H1 (cell line): Measurements from ENCODE around the gene POLR1G. TPM values are rescaled to one million over a fixed set of nuclear protein-coding genes. Genes with fewer than 3 reads are reported as not detected.

Source experiments
- CTCF ChIA-PET: fragments of 300-600 bp; sonication (Branson Sonifier 250); formaldehyde crosslinking; loops from one replicate; lab custom pipeline; 2021; ENCODE audit not compliant: partially characterized antibody; lab: Charles Lee
- POLR2A ChIA-PET: fragments of 300-600 bp; sonication (Branson Sonifier 250); formaldehyde crosslinking; loops from one replicate; lab custom pipeline; 2021; ENCODE audit warnings: inconsistent platforms; ENCODE audit not compliant: partially characterized antibody; lab: Charles Lee
- DNase-seq, 2 experiments: peaks; one replicate each; pipeline versions ENCODE4 v3.0.0 to v3.0.0-alpha.2; 2010 to 2022; ENCODE audit warnings: low spot score in 2 of 2, low read depth in 1 of 2, mixed read lengths in 1 of 2
- FAIRE-seq: peaks from 2 replicates; lab custom pipeline; 2011; peaks lifted over from hg19 to GRCh38; lab: Jason Lieb, UNC
- H2AFZ ChIP-seq: 2 replicates; pipeline ENCODE4 v1.8.1; 2012; ENCODE audit warnings: low read length, inconsistent platforms
- H2AK5ac ChIP-seq: 2 replicates; pipeline ENCODE4 v1.6.1; 2013; ENCODE audit warnings: low read depth, low read length
- H2BK120ac ChIP-seq: replicated peaks from 2 replicates; pipeline ENCODE3; 2013; ENCODE audit warnings: low read depth, low read length, inconsistent platforms
- H2BK12ac ChIP-seq: 2 replicates; pipeline ENCODE4 v1.6.1; 2013; ENCODE audit warnings: low read depth, low read length
- H2BK15ac ChIP-seq: 2 replicates; pipeline ENCODE4 v1.6.1; 2013; ENCODE audit warnings: low read length
- H2BK20ac ChIP-seq: 2 replicates; pipeline ENCODE4 v1.6.1; 2013; ENCODE audit warnings: low read length
- H2BK5ac ChIP-seq: 2 replicates; pipeline ENCODE4 v1.6.1; 2013; ENCODE audit warnings: low read depth, low read length
- H3K14ac ChIP-seq: 2 replicates; pipeline ENCODE4 v1.6.1; 2013; ENCODE audit warnings: inconsistent platforms; ENCODE audit not compliant: insufficient read length
- H3K18ac ChIP-seq: 2 replicates; pipeline ENCODE4 v1.6.1; 2013; ENCODE audit warnings: low read length; ENCODE audit errors: extremely low read depth
- H3K23ac ChIP-seq: 2 replicates; pipeline ENCODE4 v1.6.1; 2013; ENCODE audit warnings: inconsistent platforms; ENCODE audit not compliant: insufficient read length
- H3K23me2 ChIP-seq: 2 replicates; pipeline ENCODE4 v1.6.1; 2013; ENCODE audit warnings: low read depth, low read length
- H3K27ac ChIP-seq: 2 replicates; pipeline ENCODE4 v1.6.1; 2011; ENCODE audit warnings: low read depth, low read length, inconsistent platforms
- H3K27me3 ChIP-seq, 4 experiments: replicated peaks in 1 of 4; 1 replicate in 1 of 4; 2 replicates in 3 of 4; pipeline versions ENCODE4 v1.6.1 to v1.8.1; 2011 to 2013; ENCODE audit warnings: low read length in 3 of 4, mild to moderate bottlenecking in 3 of 4, inconsistent platforms in 2 of 4, mixed read lengths in 2 of 4, moderate library complexity in 1 of 4; ENCODE audit not compliant: control insufficient read depth in 3 of 4, insufficient read depth in 3 of 4; ENCODE audit errors: extremely low read depth in 1 of 4
- H3K36me3 ChIP-seq, 4 experiments: 2 replicates each; pipeline versions ENCODE4 v1.6.1 to v1.8.1; 2011 to 2013; ENCODE audit warnings: mild to moderate bottlenecking in 4 of 4, low read length in 3 of 4, moderate library complexity in 2 of 4, control low read depth in 1 of 4, inconsistent platforms in 1 of 4; ENCODE audit not compliant: insufficient read depth in 4 of 4, control insufficient read depth in 2 of 4
- H3K4ac ChIP-seq: replicated peaks from 2 replicates; pipeline ENCODE3; 2013; ENCODE audit warnings: low read length, low read depth, mixed read lengths, inconsistent platforms; ENCODE audit not compliant: insufficient read length
- H3K4me1 ChIP-seq, 4 experiments: replicated peaks in 1 of 4; 1 replicate in 1 of 4; 2 replicates in 3 of 4; pipeline versions ENCODE4 v1.6.1 to v1.8.1; 2011 to 2013; ENCODE audit warnings: low read length in 3 of 4, inconsistent platforms in 2 of 4, mixed read lengths in 1 of 4; ENCODE audit not compliant: insufficient read depth in 4 of 4, control insufficient read depth in 3 of 4
- H3K4me2 ChIP-seq, 2 experiments: 2 replicates each; pipeline versions ENCODE4 v1.6.1 to v1.8.1; 2011 to 2013; ENCODE audit warnings: low read depth in 2 of 2, low read length in 2 of 2, control low read depth in 1 of 2, inconsistent platforms in 1 of 2, mild to moderate bottlenecking in 1 of 2; ENCODE audit not compliant: insufficient read depth in 1 of 2
- H3K4me3 ChIP-seq, 4 experiments: fragments of 200-600, 300-600 bp in 1 of 4; sonication (generic), shearing (Covaris generic), sonication (Bioruptor Twin) in 1 of 4; 2 replicates each; pipeline versions ENCODE4 v1.5.1 to v1.8.1; 2011 to 2016; ENCODE audit warnings: low read length in 4 of 4, low read depth in 3 of 4, control low read depth in 2 of 4, inconsistent platforms in 2 of 4, mild to moderate bottlenecking in 2 of 4, mixed read lengths in 1 of 4, moderate library complexity in 1 of 4; ENCODE audit not compliant: insufficient read depth in 2 of 4; ENCODE audit errors: extremely low read depth in 1 of 4
- H3K56ac ChIP-seq: replicated peaks from 2 replicates; pipeline ENCODE3; 2013; ENCODE audit warnings: low read depth, mild to moderate bottlenecking, mixed read lengths, low read length, inconsistent platforms; ENCODE audit not compliant: insufficient read length
- H3K79me1 ChIP-seq: 2 replicates; pipeline ENCODE4 v1.6.1; 2013; ENCODE audit warnings: low read depth, low read length, control low read depth
- H3K79me2 ChIP-seq, 2 experiments: 2 replicates each; pipeline versions ENCODE4 v1.6.1 to v1.8.1; 2012 to 2013; ENCODE audit warnings: low read length in 2 of 2, mild to moderate bottlenecking in 2 of 2, inconsistent platforms in 1 of 2; ENCODE audit not compliant: insufficient read depth in 2 of 2, control insufficient read depth in 1 of 2
- H3K9ac ChIP-seq, 4 experiments: replicated peaks in 1 of 4; 1 replicate in 1 of 4; 2 replicates in 3 of 4; pipeline versions ENCODE4 v1.6.1 to v1.8.1; 2011 to 2013; ENCODE audit warnings: low read depth in 3 of 4, low read length in 3 of 4, control low read depth in 2 of 4, mild to moderate bottlenecking in 2 of 4, moderate library complexity in 2 of 4, inconsistent platforms in 1 of 4; ENCODE audit errors: extremely low read depth in 1 of 4
- H3K9me3 ChIP-seq, 2 experiments: 2 replicates each; pipeline versions ENCODE4 v1.6.1 to v1.8.1; 2012 to 2013; ENCODE audit warnings: mild to moderate bottlenecking in 2 of 2, moderate library complexity in 2 of 2, control low read depth in 1 of 2, inconsistent platforms in 1 of 2, low read depth in 1 of 2, low read length in 1 of 2, mixed read lengths in 1 of 2; ENCODE audit not compliant: insufficient read depth in 2 of 2
- H4K20me1 ChIP-seq, 2 experiments: replicated peaks in 1 of 2; 2 replicates each; pipeline versions ENCODE3 to v1.8.1; 2011 to 2013; ENCODE audit warnings: inconsistent platforms in 2 of 2, low read length in 2 of 2, mild to moderate bottlenecking in 1 of 2; ENCODE audit not compliant: insufficient read depth in 2 of 2, control insufficient read depth in 1 of 2
- H4K5ac ChIP-seq: 2 replicates; pipeline ENCODE4 v1.6.1; 2013; ENCODE audit warnings: low read length, low read depth, mixed read lengths, inconsistent platforms; ENCODE audit not compliant: insufficient read length
- H4K8ac ChIP-seq: 2 replicates; pipeline ENCODE4 v1.8.0; 2013; ENCODE audit warnings: mild to moderate bottlenecking, moderate library complexity, low read length, inconsistent platforms; ENCODE audit not compliant: insufficient read depth; ENCODE audit errors: extremely low read depth
- H4K91ac ChIP-seq: replicated peaks from 2 replicates; pipeline ENCODE3; 2013; ENCODE audit warnings: low read length, mixed read lengths, inconsistent platforms; ENCODE audit not compliant: insufficient read length
- BACH1 ChIP-seq: IDR thresholded peaks from 2 replicates; pipeline ENCODE4 v1.6.1; 2012; ENCODE audit warnings: low read length, improper control_type of control experiment
- CEBPB ChIP-seq: IDR thresholded peaks from 2 replicates; pipeline ENCODE4 v1.6.1; 2012; ENCODE audit warnings: low read depth, low read length
- GABPA ChIP-seq: IDR thresholded peaks from 2 replicates; pipeline ENCODE4 v1.6.1; 2011; ENCODE audit warnings: mild to moderate bottlenecking, low read length, moderate library complexity, borderline replicate concordance; ENCODE audit not compliant: insufficient read depth
- GTF2F1 ChIP-seq: IDR thresholded peaks from 2 replicates; pipeline ENCODE4 v1.6.1; 2012; ENCODE audit warnings: low read depth, low read length, improper control_type of control experiment, borderline replicate concordance
- KDM5A ChIP-seq: fragments of 200-600 bp; IDR thresholded peaks from 2 replicates; pipeline ENCODE4 v1.7.1; 2012; ENCODE audit warnings: mild to moderate bottlenecking, low read length, inconsistent platforms, mixed read lengths
- MAFK ChIP-seq: IDR thresholded peaks from 2 replicates; pipeline ENCODE4 v1.6.1; 2012; ENCODE audit warnings: low read depth, mild to moderate bottlenecking, improper control_type of control experiment, low read length
- SIN3A ChIP-seq, 2 experiments: IDR thresholded peaks in 1 of 2; conservative IDR thresholded peaks in 1 of 2; 2 replicates each; pipeline ENCODE4 v1.6.1; 2011 to 2012; ENCODE audit warnings: low read length in 2 of 2, improper control_type of control experiment in 1 of 2, low read depth in 1 of 2, mild to moderate bottlenecking in 1 of 2
- WGBS, 2 experiments: shearing (Covaris generic) in 1 of 2; methylation state at CpG; one replicate each; pipeline versions ENCODE4 v1.1.6 to v1.1.7; 2013 to 2015; ENCODE audit warnings: low lambda C conversion rate in 2 of 2, mixed read lengths in 2 of 2, inconsistent platforms in 1 of 2, low coverage in 1 of 2, missing lambda C conversion rate in 1 of 2; ENCODE audit not compliant: insufficient replicate concordance in 2 of 2, insufficient coverage in 1 of 2, insufficient read length in 1 of 2; ENCODE audit errors: extremely low coverage in 1 of 2, missing lambda C conversion rate in 1 of 2; 5-methylcytosine and 5-hydroxymethylcytosine counted together
- polyA plus RNA-seq, 7 experiments: library from polyadenylated mRNA; depleted of rRNA in 3 of 7; stranded (reverse) in 5 of 7; unstranded in 2 of 7; fragments of >200 nt in 5 of 7; fragments of 200-250 nt in 2 of 7; gene quantifications; 1 replicate in 5 of 7; 2 replicates in 1 of 7; 4 replicates in 1 of 7; pipeline versions ENCODE4 v1.2.1 to v1.2.3, GENCODE V29; 2011 to 2013; ENCODE audit warnings: missing spikeins in 2 of 7, mixed read lengths in 2 of 7
- total RNA-seq: library from RNA; stranded (reverse); fragmentation: NEBNext Ultra II Directional; extraction: Animal tissue kit (Norgen Biotek cat#: 25700); gene quantifications from 2 replicates; pipeline ENCODE4 v1.2.1, GENCODE V29; 2021
- TF ChIP-seq, protein P1 (sequence below): IDR thresholded peaks from 2 replicates; pipeline ENCODE4 v1.6.1; 2011; ENCODE audit warnings: low read length, improper control_type of control experiment
- TF ChIP-seq, protein P2 (sequence below): IDR thresholded peaks from 2 replicates; pipeline ENCODE4 v1.6.1; 2012; ENCODE audit warnings: inconsistent platforms

POLR1G gene
- total and polyA plus RNA-seq, 2 of the 8 experiments (the other 6 are each of a cell fraction or from before 2014, with no cell fraction given) = 16.8 to 34.8 TPM

DNA sequence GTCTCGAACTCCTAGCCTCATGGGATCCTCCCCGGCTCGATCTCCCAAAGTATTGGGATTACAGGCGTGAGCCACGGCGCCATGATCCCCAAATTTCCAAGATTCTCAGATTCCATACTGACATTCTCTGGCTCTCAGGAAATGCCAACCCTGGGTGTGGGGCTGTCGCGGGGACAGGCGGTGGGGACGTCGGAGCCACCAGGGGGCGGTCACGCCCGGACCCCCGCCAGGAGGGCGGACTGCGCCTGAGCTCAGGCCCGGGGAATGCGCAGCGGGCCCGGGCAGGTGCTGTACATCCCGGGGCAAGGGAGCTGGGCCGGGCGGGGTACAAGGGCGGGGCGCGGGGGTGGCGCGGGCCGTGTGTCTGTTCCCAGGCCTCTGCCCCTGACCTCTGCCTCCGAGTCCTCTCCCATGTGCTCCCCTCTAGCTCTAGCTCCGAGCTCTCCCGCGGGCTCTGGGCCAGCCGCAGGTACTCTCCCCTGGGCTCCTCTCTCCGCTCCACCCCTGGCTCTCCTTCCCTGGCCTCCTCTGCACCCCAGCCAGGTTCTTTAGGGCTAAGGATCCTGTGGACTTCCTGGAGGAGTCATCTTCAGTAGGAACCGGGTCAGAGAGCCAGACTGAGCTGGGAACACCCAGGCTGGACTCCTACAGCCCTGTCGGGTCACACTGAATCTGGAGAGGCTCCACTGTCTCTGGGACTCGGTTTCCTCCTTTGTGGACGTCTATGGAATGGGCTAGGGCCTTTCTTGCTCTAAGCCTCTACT is 4.0 kb upstream of the POLR1G start:
- Histone ChIP-seq H3K79me2 (peaks cover 0 to 6% of the 10 kb centered on the region in 2 experiments; a peak in 1 of 4 replicates), H3K18ac (peak overlapping the region; percentile 78; the same call in 1 of the 2 replicates), H3K4me2 (peak overlapping the region; percentile 41 to 92), H4K5ac (no peak overlapping the region), H3K27ac (no peak overlapping the region), H3K4ac (no peak overlapping the region), H4K91ac (no peak overlapping the region), H3K23ac (no peak overlapping the region), H3K23me2 (peaks cover 19% of the 10 kb centered on the region), H3K9ac (no peak overlapping the region), H4K8ac (no peak overlapping the region; the same call in 1 of the 2 replicates), H3K56ac (no peak overlapping the region), H3K4me1 (peaks cover 3 to 25% (median 12%) of the 10 kb centered on the region in 4 experiments; a peak in 6 of 7 replicates), H2AFZ (no peak overlapping the region), H3K9me3 (no peaks in the 10 kb centered on the region), H3K36me3 (no peaks in the 10 kb centered on the region), H2AK5ac (no peak overlapping the region), H3K27me3 (peaks cover 5 to 13% (median 9%) of the 10 kb centered on the region in 4 experiments), H3K14ac (no peak overlapping the region), H3K4me3 (peak overlapping the region in 2 of 4 experiments; percentile 14 to 48; a peak in 4 of 8 replicates), H4K20me1 (peaks cover 2 to 5% of the 10 kb centered on the region in 2 experiments), H2BK20ac (no peak overlapping the region), H3K79me1 (peaks cover 5% of the 10 kb centered on the region; the same call in 1 of the 2 replicates), H2BK15ac (no peak overlapping the region), H2BK120ac (no peak overlapping the region), H2BK12ac (no peak overlapping the region), H2BK5ac (no peak overlapping the region)
- DNase-seq (peak in 1 of 2 experiments; percentile 88), FAIRE-seq (no peak)
- 33% methylated on average over 24 of the region's 40 CpGs; no CpG with 5 or more reads in 1 of the 2 experiments for WGBS, 2 experiments
- ChIA-PET POLR2A (interaction anchor here (0.9 to 3.5 kb wide), 7 partner anchors 7 to 76 kb away, joined by 3 to 11 read pairs (median 3); no protein-coding TSS in a partner anchor), CTCF (interaction anchor here (0.6 to 6.6 kb wide), 20 partner anchors 8 to 376 kb away, joined by 3 to 57 read pairs (median 4); partner anchors contain the start of genes ERCC2 and VASP)
- TF ChIP-seq BACH1 = no peak
- 0 out of 4 replicates have a peak, but pooled peaks of 1 of the 2 experiments have one; percentile 72 for TF ChIP-seq SIN3A (conservative IDR thresholded peaks at IDR 0.05 in 1 of 2, IDR thresholded peaks at IDR 0.05 in 1 of 2; ENCODE audit: low read depth in 1 of 2, low read length in 2 of 2)
- TF ChIP-seq, protein P1, sequence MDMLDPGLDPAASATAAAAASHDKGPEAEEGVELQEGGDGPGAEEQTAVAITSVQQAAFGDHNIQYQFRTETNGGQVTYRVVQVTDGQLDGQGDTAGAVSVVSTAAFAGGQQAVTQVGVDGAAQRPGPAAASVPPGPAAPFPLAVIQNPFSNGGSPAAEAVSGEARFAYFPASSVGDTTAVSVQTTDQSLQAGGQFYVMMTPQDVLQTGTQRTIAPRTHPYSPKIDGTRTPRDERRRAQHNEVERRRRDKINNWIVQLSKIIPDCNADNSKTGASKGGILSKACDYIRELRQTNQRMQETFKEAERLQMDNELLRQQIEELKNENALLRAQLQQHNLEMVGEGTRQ = no peak
- TF ChIP-seq GABPA = peak; percentile 69; the same call in 1 of the 2 replicates
- no peak for TF ChIP-seq CEBPB
- TF ChIP-seq, protein P2, sequence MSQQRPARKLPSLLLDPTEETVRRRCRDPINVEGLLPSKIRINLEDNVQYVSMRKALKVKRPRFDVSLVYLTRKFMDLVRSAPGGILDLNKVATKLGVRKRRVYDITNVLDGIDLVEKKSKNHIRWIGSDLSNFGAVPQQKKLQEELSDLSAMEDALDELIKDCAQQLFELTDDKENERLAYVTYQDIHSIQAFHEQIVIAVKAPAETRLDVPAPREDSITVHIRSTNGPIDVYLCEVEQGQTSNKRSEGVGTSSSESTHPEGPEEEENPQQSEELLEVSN = no peak
- no peak for TF ChIP-seq GTF2F1
- no peak for TF ChIP-seq MAFK
- no peak for TF ChIP-seq KDM5A
